Activated CD4-positive, alpha-beta T cell treated with anti-CD3 and anti-CD28 coated beads, Interleukin-2, Interleukin-4, amounts not matched to agents 100 ng/mL and 50 ng/mL, durations not matched to agents 16 hours and 8 hours (primary cell): ENCODE measurements around the gene PDLIM3.

Experiments
- DNase-seq: peaks from one replicate; pipeline ENCODE4 v3.0.0-alpha.2; 2020; ENCODE audit warnings: low spot score

PDLIM3 gene

DNA sequence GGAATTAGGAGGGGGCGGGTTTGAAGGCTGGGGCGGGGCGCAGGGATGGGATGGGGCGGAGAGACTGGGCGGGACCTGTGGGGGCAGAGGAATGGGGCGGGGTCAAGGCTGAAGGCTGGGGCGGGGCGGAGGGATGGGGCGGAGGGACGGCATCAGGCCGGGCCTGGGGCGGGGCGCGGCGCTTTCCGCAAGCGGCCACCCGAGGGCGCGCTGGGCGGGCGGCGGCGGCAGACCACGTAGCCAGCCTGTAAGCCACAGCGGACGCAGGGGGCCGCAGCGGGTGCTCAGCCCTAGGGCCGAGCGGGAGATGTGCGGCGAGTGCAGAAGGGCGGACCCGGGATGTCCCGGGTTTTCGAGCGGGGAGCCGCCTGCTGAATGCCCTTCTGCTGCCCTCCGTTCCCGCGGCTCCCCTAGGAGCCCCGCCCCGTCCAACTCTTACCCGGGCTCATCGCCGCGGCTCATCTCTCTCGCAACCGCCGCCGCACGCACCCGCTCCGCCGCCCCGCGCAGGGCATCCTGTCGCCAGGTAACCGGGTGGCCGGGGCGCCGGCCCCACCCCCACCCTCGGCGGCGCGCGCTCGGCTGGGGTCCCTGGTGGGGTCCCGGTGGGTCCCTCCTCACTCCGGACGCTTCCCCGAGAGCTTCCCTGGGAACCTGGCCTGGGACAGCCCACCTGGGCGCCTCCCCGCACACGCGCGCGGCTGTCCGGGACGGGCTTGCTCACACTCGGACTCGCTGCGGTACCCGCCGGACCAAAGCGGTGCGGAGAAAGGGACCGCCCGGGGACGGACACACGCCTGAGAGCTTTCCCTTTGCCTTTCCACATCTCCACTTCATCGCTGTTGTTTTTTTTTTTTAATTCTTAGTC is 63.8 kb downstream of the PDLIM3 start, which contains the start of gene CCDC110:
Gene CCDC110, minus strand, starts transcription at position 499 of the 868 bp plus-strand sequence. Its CDS starts 50 bp downstream, at position 449.
- DNase-seq = peak; percentile 89

DNA sequence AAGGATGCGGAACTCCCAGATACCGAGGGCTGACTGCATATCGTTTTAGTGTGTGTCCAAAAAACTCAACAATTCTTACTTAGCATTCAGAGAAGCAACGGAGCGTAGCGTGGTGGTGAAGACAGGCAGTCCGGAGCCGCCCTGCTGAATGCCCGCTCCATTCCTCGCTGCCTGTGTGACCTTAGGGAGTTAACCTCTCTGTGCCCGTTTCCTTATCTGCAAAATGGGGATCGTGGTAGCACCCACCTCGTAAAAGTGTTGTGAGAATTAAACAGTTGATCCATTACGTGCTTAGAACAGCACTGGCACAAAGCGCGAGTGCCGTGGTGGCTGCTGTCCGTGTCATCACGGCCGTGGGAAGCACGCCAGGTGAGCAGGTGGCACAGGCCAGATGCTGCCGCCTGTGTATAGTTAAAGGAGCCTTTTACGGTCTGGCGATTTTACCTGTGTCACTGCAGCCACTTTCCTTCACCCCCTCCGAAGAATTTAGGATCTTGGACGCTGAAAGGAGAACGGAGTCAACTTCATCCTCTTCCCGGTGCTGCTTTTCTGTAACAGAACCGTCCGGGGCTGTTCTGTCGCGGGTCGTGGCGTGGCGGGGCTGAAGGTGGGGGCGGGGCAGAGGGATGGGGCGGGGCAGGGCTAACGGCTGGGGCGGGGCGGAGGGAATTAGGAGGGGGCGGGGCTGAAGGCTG is 64.7 kb downstream of the PDLIM3 start:
- DNase-seq = no peak

DNA sequence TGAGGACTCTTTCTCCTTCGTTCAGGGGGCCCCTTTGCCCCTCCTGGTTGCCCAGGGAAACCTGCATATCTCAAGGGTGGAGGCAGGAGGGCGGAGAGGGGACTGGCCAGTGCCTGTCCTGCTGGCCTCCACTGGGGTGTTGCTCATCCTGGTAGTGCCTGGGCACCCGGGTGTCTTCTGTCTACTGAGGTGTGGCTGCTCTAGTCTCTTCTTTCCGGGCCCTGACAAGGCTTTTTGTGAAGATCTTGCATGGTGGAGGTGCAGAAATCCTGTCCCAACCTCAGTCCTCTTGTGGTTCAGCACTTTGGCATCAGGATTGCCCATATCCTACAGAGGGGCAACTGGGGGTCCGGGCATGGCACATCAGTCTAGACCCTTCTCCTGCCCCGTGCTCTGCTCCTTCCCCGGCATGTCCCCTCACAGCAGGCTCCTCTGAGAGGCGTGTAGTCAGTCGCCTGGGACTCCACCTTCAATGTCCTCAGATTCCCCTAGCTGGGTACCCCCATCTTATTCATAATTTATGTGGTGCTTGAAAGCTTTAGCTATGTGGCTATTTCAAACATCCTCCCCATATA is 65.6 kb downstream of the PDLIM3 start:
- no peak for DNase-seq

DNA sequence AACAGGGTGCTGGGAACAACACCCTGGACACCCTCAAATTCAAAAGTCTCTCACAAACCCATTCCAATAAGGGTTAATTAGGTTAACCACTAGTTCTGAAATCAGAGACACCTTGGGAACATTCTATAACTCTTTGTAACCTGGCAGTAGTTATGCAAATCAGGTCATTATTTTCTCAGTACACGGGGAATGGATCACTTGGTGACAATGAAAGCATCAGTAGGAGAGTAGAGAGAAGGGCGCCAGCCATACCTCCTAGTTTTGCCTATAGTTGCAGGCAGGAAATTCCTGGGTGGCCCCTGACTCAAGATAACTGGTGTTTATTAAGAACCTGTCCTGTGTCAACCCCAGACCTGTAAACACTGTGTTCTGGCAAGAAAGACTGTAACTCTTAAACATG is 66.3 kb downstream of the PDLIM3 start:
- no peak for DNase-seq

DNA sequence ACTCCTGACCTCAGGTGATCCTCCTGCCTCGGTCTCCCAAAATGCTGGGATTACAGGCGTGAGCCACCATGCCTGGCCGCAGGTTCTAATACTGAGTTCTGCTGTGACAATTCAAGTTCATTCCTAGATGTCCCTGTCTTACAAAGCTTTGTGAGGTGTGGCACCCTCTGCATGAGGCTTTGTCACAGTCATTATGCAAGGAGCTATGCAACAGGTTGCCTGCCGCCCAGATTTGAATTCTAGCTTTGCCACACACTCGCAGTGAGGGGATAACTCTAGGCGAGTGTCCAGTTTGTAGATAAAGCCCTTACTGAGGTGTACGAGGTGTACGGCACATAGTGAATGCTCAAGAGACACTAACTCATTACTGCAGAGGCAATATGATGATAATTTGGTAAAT is 67.3 kb downstream of the PDLIM3 start:
- DNase-seq = no peak

DNA sequence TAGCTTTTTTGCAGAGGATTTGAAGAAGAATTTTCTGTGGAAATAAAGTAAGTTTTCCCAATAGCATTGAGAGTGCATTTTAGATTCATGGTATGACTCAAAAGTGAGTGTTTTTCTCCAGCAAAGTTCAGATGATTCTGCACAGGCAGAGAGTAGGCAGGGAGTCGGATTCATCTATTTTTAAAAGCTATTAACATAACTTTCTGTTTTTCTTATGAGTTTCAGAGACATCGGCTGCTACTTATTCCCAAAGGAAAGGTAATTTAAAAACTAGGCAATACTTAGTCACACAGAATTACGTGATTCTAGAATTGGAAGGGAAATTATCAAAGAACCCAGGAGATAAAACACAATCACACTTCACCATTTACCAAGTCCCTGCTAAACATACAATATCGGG is 68.2 kb downstream of the PDLIM3 start:
- no peak for DNase-seq

DNA sequence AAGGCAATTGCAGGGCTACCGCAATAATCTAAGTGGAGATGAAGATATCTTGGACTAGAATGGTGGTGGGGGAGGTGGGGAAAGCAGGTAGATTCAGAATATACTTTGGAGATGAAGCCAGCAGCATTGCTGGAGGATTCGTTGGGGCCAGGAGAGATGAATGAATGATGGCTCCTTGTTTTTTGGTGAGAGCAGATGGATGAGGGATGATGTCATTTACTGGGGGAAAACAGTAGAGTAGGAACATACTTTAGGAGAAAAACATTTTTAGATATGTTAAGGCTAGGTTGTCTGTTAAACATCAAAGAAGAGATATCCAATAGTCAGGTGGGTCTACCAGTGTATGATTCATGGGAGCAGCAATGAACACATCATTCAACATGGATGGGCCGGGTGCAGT is 69.6 kb downstream of the PDLIM3 start:
- DNase-seq = no peak

DNA sequence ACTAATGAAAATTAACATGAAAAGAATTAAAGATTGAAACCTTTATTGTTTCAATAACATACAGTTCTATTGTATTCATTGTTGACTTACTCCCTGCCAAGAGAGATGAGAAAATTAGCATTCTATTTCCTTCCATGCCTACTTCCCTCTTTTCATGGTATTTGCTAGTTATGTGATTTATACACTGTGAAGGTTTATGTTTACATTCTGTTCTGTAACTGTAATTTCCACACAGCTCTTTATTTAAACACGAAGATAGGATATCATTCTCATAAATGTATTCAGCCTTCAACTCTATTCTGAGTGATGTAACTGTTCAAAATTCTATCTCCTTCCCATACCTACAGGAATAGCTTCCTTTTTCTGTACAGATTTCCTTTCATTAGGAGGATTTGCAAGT is 70.4 kb downstream of the PDLIM3 start:
- no peak for DNase-seq

DNA sequence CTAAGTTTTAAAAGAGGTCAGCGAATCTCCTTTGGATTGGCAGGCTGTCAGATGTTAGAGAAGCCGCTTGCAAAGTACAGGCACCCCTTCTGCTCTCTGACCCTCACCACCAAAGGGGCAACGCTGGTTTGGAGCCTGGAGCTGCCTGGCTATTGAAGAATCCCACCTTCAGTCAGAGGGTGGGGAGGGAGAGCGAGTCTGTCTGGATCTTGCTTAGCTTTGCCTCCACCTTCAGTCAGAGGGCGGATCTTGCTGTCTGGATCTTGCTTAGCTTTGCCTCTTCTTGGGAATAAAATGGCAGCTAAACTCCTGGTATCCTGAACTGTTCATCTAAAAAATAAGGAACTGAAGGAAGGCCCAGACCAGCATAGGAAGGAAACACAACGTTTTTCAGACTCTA is 71.1 kb downstream of the PDLIM3 start:
- no peak for DNase-seq

DNA sequence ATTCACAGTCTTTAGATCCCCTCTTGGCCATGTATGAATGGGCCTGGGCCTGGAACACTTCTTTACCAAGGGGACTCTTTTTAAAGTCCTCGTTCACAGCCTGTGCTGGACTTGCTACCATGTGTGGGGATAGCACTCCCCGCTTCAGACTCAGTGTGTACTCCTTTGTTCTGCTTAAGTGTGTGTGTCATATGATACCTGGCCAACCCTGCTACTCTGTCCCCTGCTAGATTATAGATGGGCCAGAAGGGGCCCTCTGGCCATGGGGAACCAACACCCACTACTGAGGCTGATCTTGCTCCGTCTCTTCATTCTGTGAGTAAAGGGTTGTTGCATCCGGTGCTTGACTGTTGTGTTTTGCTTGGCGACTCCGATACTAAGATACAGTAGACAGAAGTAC is 71.8 kb downstream of the PDLIM3 start:
- DNase-seq = no peak

DNA sequence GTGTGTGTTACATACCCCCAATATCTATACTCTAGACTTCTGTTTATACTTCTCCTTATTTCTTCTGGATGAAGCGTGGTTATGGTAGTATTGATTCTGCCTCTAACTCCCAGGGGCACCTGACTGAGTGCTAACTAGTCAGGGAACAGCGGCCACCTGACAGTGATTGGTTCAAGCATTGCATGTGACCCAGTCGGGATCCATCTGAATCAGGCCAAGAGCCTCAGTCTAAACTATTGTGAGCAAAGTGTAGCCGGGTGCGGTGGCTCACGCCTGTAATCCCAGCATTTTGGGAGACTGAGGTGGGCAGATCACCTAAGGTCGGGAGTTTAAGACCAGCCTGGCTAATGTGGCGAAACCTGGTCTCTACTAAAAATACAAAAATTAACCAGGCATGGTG is 73.7 kb downstream of the PDLIM3 start:
- no peak for DNase-seq

DNA sequence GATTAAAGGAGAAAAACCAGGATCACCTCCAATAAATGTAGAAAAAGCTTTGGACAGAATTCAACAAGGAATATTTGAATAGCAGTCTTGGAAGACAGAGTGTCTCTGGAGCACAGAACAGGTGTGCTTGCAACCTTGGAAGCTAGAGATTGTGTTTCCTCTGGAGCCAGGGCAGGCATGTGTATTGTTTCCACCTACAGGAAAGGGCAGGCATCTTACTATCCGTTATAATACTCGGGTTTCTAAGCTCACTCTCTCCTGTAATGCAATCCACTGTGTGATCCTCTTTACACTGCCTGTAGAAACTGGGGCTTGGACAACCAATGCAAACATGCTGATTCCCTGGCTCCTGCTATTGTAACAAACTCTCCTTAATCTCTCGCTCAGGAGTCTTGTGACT is 78.2 kb downstream of the PDLIM3 start:
- no peak for DNase-seq

DNA sequence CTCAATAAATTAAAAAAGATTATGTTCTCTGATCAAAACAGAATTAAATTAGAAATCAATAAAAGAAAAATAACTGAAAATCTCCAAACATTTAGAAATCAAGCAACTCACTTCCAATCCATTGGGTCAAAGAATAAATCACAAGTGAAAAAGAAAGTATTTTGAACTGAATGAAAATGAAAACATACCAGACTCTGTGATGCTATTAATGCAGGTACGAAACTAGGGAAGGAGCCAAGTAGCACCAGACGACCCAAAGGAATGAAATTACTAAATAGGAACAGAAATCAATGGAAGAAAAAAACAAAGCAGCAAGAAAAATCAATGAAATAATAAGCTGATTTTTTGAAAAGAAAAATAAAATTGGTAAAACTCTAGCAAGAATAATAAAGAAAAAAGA is 79.2 kb downstream of the PDLIM3 start:
- DNase-seq = no peak
